Progenitor cell of endocrine pancreas (in vitro differentiated cells): ENCODE measurements around the gene TREX2. TPM values are rescaled to one million over a fixed set of nuclear protein-coding genes. Genes with fewer than 3 reads are reported as not detected.

Experiments used
- DNase-seq: peaks from one replicate; pipeline ENCODE4 v3.0.0; 2021; ENCODE audit warnings: low spot score; ENCODE audit not compliant: unreplicated experiment
- H3K27ac Mint-ChIP-seq: 2 replicates; pipeline ENCODE4 v1.8.0; 2021; ENCODE audit warnings: mild to moderate bottlenecking, moderate library complexity, mixed read lengths
- H3K27me3 Mint-ChIP-seq: 2 replicates; pipeline ENCODE4 v1.8.0; 2021; ENCODE audit warnings: mixed read lengths
- H3K36me3 Mint-ChIP-seq: 2 replicates; pipeline ENCODE4 v1.8.0; 2022; ENCODE audit warnings: mixed read lengths; ENCODE audit not compliant: insufficient read depth
- H3K4me1 Mint-ChIP-seq: 2 replicates; pipeline ENCODE4 v1.8.0; 2021; ENCODE audit warnings: low read depth, mixed read lengths
- H3K4me3 Mint-ChIP-seq: 2 replicates; pipeline ENCODE4 v1.8.0; 2021; ENCODE audit warnings: low read depth, mild to moderate bottlenecking, moderate library complexity, mixed read lengths
- H3K9me3 Mint-ChIP-seq: 2 replicates; pipeline ENCODE4 v1.8.0; 2021; ENCODE audit warnings: low read depth, mixed read lengths
- total RNA-seq: library from RNA; stranded (reverse); gene quantifications from 2 replicates; pipeline ENCODE4 v1.2.1, GENCODE V29; 2021
- TF ChIP-seq, protein P1 (sequence below): fragments of 200-600 bp; sonication (generic); IDR thresholded peaks from one replicate; pipeline ENCODE4 v1.5.0; 2021; ENCODE audit warnings: antibody characterized with exemption, mild to moderate bottlenecking; ENCODE audit not compliant: unreplicated experiment

The TREX2 gene
- total RNA-seq, 1 donor from 2014 or later = 0.41 TPM

DNA sequence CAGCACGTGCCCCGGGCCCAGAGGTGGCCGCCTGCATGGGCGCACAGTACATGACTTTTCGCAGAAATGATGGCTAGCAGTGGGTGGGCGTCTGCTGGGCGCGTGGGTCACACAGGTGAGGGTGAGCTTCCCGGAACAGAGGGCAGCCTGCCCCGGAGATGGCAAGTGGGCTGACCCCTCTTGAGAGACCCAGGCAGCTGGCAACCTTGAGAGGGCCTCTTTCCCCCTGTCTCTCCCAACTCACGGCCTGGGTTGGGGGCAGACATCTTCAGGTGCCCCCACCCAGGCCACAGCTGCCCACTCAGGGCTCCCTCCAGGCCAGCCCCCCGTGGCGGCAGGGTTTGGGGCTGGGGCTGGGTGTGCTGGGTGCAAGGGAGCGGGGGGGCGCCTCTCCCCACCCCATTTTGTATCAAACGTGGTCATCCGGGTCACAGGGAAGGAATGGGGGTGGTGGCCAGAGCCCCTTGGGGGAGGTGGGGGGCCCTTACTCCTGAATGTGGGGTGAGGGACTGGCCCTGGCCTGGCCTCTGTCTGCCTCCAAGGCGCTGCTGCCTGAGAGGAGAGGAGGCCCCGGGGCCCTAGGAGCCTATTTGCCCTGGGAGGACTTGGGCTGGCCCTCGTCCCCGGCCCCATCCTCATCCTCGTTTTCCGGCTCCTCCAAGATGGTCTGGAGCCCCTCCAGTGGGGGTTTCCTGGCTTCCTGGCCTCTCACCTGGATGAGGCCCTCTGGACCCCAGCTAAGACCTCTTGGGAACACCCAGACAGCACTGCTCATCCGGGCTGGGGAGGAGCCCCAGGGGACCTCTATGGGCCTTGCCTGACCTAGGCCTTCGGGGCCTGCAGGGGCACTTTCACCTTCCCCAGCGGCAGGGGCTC lies 49.3 kb downstream of the TREX2 start:
- Mint-ChIP-seq H3K27me3 (peaks cover 8% of the 10 kb centered on the region), H3K9me3 (peaks cover 5% of the 10 kb centered on the region), H3K4me1 (peaks cover 2% of the 10 kb centered on the region), H3K4me3 (no peak overlapping the region), H3K27ac (no peak overlapping the region), H3K36me3 (peaks cover 2% of the 10 kb centered on the region)
- DNase-seq = no peak
- TF ChIP-seq, protein P1, sequence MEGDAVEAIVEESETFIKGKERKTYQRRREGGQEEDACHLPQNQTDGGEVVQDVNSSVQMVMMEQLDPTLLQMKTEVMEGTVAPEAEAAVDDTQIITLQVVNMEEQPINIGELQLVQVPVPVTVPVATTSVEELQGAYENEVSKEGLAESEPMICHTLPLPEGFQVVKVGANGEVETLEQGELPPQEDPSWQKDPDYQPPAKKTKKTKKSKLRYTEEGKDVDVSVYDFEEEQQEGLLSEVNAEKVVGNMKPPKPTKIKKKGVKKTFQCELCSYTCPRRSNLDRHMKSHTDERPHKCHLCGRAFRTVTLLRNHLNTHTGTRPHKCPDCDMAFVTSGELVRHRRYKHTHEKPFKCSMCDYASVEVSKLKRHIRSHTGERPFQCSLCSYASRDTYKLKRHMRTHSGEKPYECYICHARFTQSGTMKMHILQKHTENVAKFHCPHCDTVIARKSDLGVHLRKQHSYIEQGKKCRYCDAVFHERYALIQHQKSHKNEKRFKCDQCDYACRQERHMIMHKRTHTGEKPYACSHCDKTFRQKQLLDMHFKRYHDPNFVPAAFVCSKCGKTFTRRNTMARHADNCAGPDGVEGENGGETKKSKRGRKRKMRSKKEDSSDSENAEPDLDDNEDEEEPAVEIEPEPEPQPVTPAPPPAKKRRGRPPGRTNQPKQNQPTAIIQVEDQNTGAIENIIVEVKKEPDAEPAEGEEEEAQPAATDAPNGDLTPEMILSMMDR = no peak

DNA sequence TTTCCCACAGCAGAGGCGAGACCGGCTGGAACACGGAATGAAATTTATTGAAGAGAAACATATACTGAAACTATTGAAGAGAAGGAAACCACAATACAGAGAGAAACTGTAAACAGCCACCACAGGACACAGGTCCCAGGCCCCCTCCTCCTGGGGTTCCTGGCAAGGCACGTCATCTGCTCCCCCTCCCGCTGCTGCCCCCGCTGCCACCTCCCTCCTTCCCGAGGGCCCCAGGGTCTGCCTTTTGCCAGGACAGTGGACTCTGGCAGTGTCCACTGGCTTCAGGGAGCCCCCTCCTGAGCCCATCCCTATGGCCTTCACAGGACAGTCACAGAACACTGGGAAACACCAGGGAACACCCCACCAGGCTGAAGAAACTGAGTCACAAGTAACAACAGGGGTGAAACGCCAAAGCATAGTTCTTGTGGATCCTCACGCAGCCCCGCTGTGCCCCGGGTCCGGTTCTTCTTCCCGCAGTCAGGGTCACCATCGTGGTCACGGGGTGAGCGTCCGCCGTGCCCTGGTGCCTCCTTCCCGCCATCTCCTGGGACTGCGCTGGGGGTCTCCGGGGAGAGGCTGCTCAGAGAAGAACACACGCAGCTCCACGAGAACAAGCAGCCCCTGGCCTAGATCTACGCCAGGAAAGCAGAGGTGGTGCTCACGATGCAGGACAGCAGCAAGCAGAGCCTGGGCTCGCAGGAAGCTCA lies 50.1 kb downstream of the TREX2 start:
- Mint-ChIP-seq H3K4me3 (no peak overlapping the region), H3K27ac (no peak overlapping the region), H3K4me1 (peaks cover 2% of the 10 kb centered on the region), H3K36me3 (no peaks in the 10 kb centered on the region), H3K9me3 (no peaks in the 10 kb centered on the region), H3K27me3 (peaks cover 8% of the 10 kb centered on the region)
- TF ChIP-seq, protein P1 = no peak
- no peak for DNase-seq

DNA sequence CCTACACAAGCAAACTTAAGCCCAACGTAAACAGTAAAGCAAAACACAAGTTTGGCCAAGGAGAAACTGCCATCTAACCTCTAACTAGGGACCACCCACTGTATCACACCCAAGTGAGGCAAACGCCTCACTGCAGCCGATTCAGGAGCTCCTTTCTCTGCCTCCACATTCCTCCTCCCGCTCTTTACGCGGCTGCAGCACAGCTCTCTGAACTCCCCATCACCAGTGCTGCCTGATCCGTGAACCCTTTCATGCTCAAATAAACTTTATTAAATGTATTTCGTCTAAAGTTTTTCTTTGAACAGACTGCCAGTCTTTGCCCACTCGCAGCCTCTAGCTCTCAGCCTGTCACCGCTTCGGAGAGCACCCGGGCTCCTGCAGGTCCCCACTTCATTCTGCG lies 51.2 kb downstream of the TREX2 start:
- peaks cover 2% of the 10 kb centered on the region for H3K4me1 Mint-ChIP-seq
- H3K4me3 Mint-ChIP-seq = no peak overlapping the region
- no peaks in the 10 kb centered on the region for H3K9me3 Mint-ChIP-seq
- DNase-seq = no peak
- H3K27ac Mint-ChIP-seq = no peak overlapping the region
- TF ChIP-seq, protein P1 = no peak
- H3K36me3 Mint-ChIP-seq = no peaks in the 10 kb centered on the region
- H3K27me3 Mint-ChIP-seq = peaks cover 8% of the 10 kb centered on the region

Other genes starting within 250 kb of the TREX2 start
- not detected in 2 replicates for gene PNMA6F, start 124.3 kb downstream of the TREX2 start, total RNA-seq
- gene ZNF275, start 111.9 kb downstream of the TREX2 start, total RNA-seq = 11.9 and 12.2 TPM in 2 replicates
- gene PNMA6E, start 44.7 kb downstream of the TREX2 start, total RNA-seq = not detected in 2 replicates
- gene ZFP92, start 34.6 kb downstream of the TREX2 start, total RNA-seq = 0.38 TPM in 2 replicates
- gene HAUS7, start 24.5 kb upstream of the TREX2 start, total RNA-seq = 22.3 and 22.9 TPM in 2 replicates
- 0.98 and 1.1 TPM in 2 replicates for gene BGN, start 48.9 kb upstream of the TREX2 start, total RNA-seq
- 0.11 and 0.60 TPM in 2 replicates for gene ATP2B3, start 71.6 kb upstream of the TREX2 start, total RNA-seq
- 19.1 and 19.2 TPM in 2 replicates for gene CCNQ, start 153.1 kb upstream of the TREX2 start, total RNA-seq
- gene DUSP9, start 201.1 kb upstream of the TREX2 start, total RNA-seq = 35.7 and 36.5 TPM in 2 replicates
- gene PNCK, start 227.8 kb upstream of the TREX2 start, total RNA-seq = 5.4 and 6.1 TPM in 2 replicates
- 52.2 and 55.7 TPM in 2 replicates for gene SLC6A8, start 241.9 kb upstream of the TREX2 start, total RNA-seq